Measurements from ENCODE around the gene SPATA2. TPM values are rescaled to one million over a fixed set of nuclear protein-coding genes. Genes with fewer than 3 reads are reported as not detected.
A peak's percentile ranks its signal among the peaks of the same experiment; 100 is the strongest.

The SPATA2 gene
- total RNA-seq, 2 donors from 2014 or later = 10.6 to 10.8 TPM

- Mint-ChIP-seq H3K36me3 (ENCODE audit: insufficient read depth in 2 of 2) (no peaks in the 10 kb centered on the region), H3K4me3 (no peak overlapping the region), H3K27me3 (ENCODE audit: low read depth) (no peaks in the 10 kb centered on the region), H3K9me3 (no peaks in the 10 kb centered on the region), H3K27ac (no peak overlapping the region), H3K4me1 (ENCODE audit: low read depth) (peaks cover 30% of the 10 kb centered on the region)
- DNase-seq (no peak), ATAC-seq (replicated peaks in 1 of 2) (no peak)
These were observed 3.7 kb upstream of the SPATA2 start for GRCh38 chr20:49919009-49919408.

- no peaks in the 10 kb centered on the region for H3K36me3 Mint-ChIP-seq (ENCODE audit: insufficient read depth in 2 of 2)
- no peak overlapping the region for H3K27ac Mint-ChIP-seq
- H3K4me1 Mint-ChIP-seq (ENCODE audit: low read depth) = peaks cover 35% of the 10 kb centered on the region
- no peak overlapping the region for H3K4me3 Mint-ChIP-seq
- ATAC-seq (replicated peaks in 1 of 2) (no peak), DNase-seq (no peak)
- H3K27me3 Mint-ChIP-seq (ENCODE audit: low read depth) = no peaks in the 10 kb centered on the region
- no peaks in the 10 kb centered on the region for H3K9me3 Mint-ChIP-seq
These were observed 3.1 kb upstream of the SPATA2 start for GRCh38 chr20:49918446-49918845.

GRCh38 chr20:49916146-49917002 lies 1.0 kb upstream of the SPATA2 start:
- no peaks in the 10 kb centered on the region for H3K27me3 Mint-ChIP-seq (ENCODE audit: low read depth)
- no peaks in the 10 kb centered on the region for H3K9me3 Mint-ChIP-seq
- peak; percentile 50 to 61 for ATAC-seq (replicated peaks in 1 of 2)
- H3K36me3 Mint-ChIP-seq (ENCODE audit: insufficient read depth in 2 of 2) = no peaks in the 10 kb centered on the region
- DNase-seq = peak; percentile 49 to 59
- H3K4me1 Mint-ChIP-seq (ENCODE audit: low read depth) = peaks cover 47% of the 10 kb centered on the region
- H3K4me3 Mint-ChIP-seq = peak overlapping the region; percentile 97 to 99
- peak overlapping the region; percentile 100 for H3K27ac Mint-ChIP-seq

- peak overlapping the region; percentile 97 to 99 for H3K4me3 Mint-ChIP-seq
- peak overlapping the region; percentile 100 for H3K27ac Mint-ChIP-seq
- no peaks in the 10 kb centered on the region for H3K27me3 Mint-ChIP-seq (ENCODE audit: low read depth)
- no peaks in the 10 kb centered on the region for H3K9me3 Mint-ChIP-seq
- H3K36me3 Mint-ChIP-seq (ENCODE audit: insufficient read depth in 2 of 2) = no peaks in the 10 kb centered on the region
- peaks cover 47% of the 10 kb centered on the region for H3K4me1 Mint-ChIP-seq (ENCODE audit: low read depth)
- no peak for DNase-seq
- ATAC-seq (replicated peaks in 1 of 2) = no peak
These were observed 280 bp downstream of the SPATA2 start for GRCh38 chr20:49915118-49915379.

GRCh38 chr20:49914310-49915117 lies 815 bp downstream of the SPATA2 start:
- Mint-ChIP-seq H3K4me3 (peak overlapping the region; percentile 97 to 99), H3K36me3 (ENCODE audit: insufficient read depth in 2 of 2) (no peaks in the 10 kb centered on the region), H3K27ac (peak overlapping the region; percentile 67), H3K9me3 (no peaks in the 10 kb centered on the region), H3K4me1 (ENCODE audit: low read depth) (peaks cover 49% of the 10 kb centered on the region), H3K27me3 (ENCODE audit: low read depth) (no peaks in the 10 kb centered on the region)
- DNase-seq (no peak), ATAC-seq (replicated peaks in 1 of 2) (no peak)

GRCh38 chr20:49913399-49914047 lies 1.8 kb downstream of the SPATA2 start:
- Mint-ChIP-seq H3K4me1 (ENCODE audit: low read depth) (peaks cover 51% of the 10 kb centered on the region), H3K36me3 (ENCODE audit: insufficient read depth in 2 of 2) (peaks cover 0 to under 1% of the 10 kb centered on the region in 2 donors), H3K4me3 (peak overlapping the region; percentile 97 to 99), H3K27ac (peak overlapping the region; percentile 38), H3K27me3 (ENCODE audit: low read depth) (no peaks in the 10 kb centered on the region), H3K9me3 (no peaks in the 10 kb centered on the region)
- DNase-seq (no peak), ATAC-seq (replicated peaks in 1 of 2) (no peak)

- peaks cover 3 to 5% of the 10 kb centered on the region in 2 donors for H3K36me3 Mint-ChIP-seq (ENCODE audit: insufficient read depth in 2 of 2)
- H3K27ac Mint-ChIP-seq = no peak overlapping the region
- no peak for ATAC-seq (replicated peaks in 1 of 2)
- DNase-seq = no peak
- H3K27me3 Mint-ChIP-seq (ENCODE audit: low read depth) = no peaks in the 10 kb centered on the region
- H3K4me3 Mint-ChIP-seq = no peak overlapping the region
- H3K9me3 Mint-ChIP-seq = no peaks in the 10 kb centered on the region
- H3K4me1 Mint-ChIP-seq (ENCODE audit: low read depth) = peaks cover 30% of the 10 kb centered on the region
These were observed 5.0 kb downstream of the SPATA2 start for GRCh38 chr20:49910340-49910706.

GRCh38 chr20:49909499-49910339 lies 5.6 kb downstream of the SPATA2 start:
- ATAC-seq (replicated peaks in 1 of 2) = no peak
- Mint-ChIP-seq H3K27ac (peak overlapping the region; percentile 17), H3K36me3 (ENCODE audit: insufficient read depth in 2 of 2) (peaks cover 3 to 5% of the 10 kb centered on the region in 2 donors), H3K27me3 (ENCODE audit: low read depth) (no peaks in the 10 kb centered on the region), H3K9me3 (no peaks in the 10 kb centered on the region), H3K4me1 (ENCODE audit: low read depth) (peaks cover 28% of the 10 kb centered on the region), H3K4me3 (no peak overlapping the region)
- no peak for DNase-seq

- H3K4me3 Mint-ChIP-seq = no peak overlapping the region
- no peak for ATAC-seq (replicated peaks in 1 of 2)
- no peak for DNase-seq
- no peak overlapping the region for H3K27ac Mint-ChIP-seq
- peaks cover 6 to 8% of the 10 kb centered on the region in 2 donors for H3K36me3 Mint-ChIP-seq (ENCODE audit: insufficient read depth in 2 of 2)
- no peaks in the 10 kb centered on the region for H3K9me3 Mint-ChIP-seq
- no peaks in the 10 kb centered on the region for H3K27me3 Mint-ChIP-seq (ENCODE audit: low read depth)
- H3K4me1 Mint-ChIP-seq (ENCODE audit: low read depth) = peaks cover 13% of the 10 kb centered on the region
These were observed 7.1 kb downstream of the SPATA2 start for GRCh38 chr20:49908258-49908565.

- no peak for ATAC-seq (replicated peaks in 1 of 2)
- H3K36me3 Mint-ChIP-seq (ENCODE audit: insufficient read depth in 2 of 2) = peaks cover 6 to 8% of the 10 kb centered on the region in 2 donors
- no peak overlapping the region for H3K4me3 Mint-ChIP-seq
- H3K9me3 Mint-ChIP-seq = no peaks in the 10 kb centered on the region
- DNase-seq = no peak
- no peak overlapping the region for H3K27ac Mint-ChIP-seq
- no peaks in the 10 kb centered on the region for H3K27me3 Mint-ChIP-seq (ENCODE audit: low read depth)
- peaks cover 8% of the 10 kb centered on the region for H3K4me1 Mint-ChIP-seq (ENCODE audit: low read depth)
These were observed 7.7 kb downstream of the SPATA2 start for GRCh38 chr20:49907405-49908257.

GRCh38 chr20:49906615-49907154 lies 8.6 kb downstream of the SPATA2 start:
- Mint-ChIP-seq H3K9me3 (no peaks in the 10 kb centered on the region), H3K4me3 (no peak overlapping the region), H3K36me3 (ENCODE audit: insufficient read depth in 2 of 2) (peaks cover 6 to 9% of the 10 kb centered on the region in 2 donors)

GRCh38 chr20:49906101-49906604 lies 9.2 kb downstream of the SPATA2 start:
- DNase-seq (no peak), ATAC-seq (replicated peaks in 1 of 2) (no peak)
- Mint-ChIP-seq H3K27me3 (ENCODE audit: low read depth) (no peaks in the 10 kb centered on the region), H3K9me3 (no peaks in the 10 kb centered on the region), H3K27ac (no peak overlapping the region), H3K4me3 (no peak overlapping the region), H3K4me1 (ENCODE audit: low read depth) (peaks cover 4% of the 10 kb centered on the region), H3K36me3 (ENCODE audit: insufficient read depth in 2 of 2) (peaks cover 6 to 9% of the 10 kb centered on the region in 2 donors)

More at GRCh38 chr20:49906615-49907154, 8.6 kb downstream of the SPATA2 start:
- Mint-ChIP-seq H3K27me3 (ENCODE audit: low read depth) (no peaks in the 10 kb centered on the region), H3K27ac (no peak overlapping the region), H3K4me1 (ENCODE audit: low read depth) (peaks cover 4% of the 10 kb centered on the region)
- DNase-seq = no peak
- no peak for ATAC-seq (replicated peaks in 1 of 2)

Data from activated T-cell treated with anti-CD3 and anti-CD28 coated beads, Interleukin-2, amount 50 U/mL, for 72 hours (primary cell).